H7 (cell line): ENCODE measurements around the gene ATXN7L3. TPM values are rescaled to one million over a fixed set of nuclear protein-coding genes. Genes with fewer than 3 reads are reported as not detected.
A peak's percentile ranks its signal among the peaks of the same experiment; 100 is the strongest.

Experiments
- DNase-seq: peaks from one replicate; pipeline ENCODE4 v3.0.0; 2012
- H3K27me3 ChIP-seq: 2 replicates; pipeline ENCODE4 v1.6.0; 2011; ENCODE audit warnings: mild to moderate bottlenecking, low read length; ENCODE audit not compliant: control insufficient read depth, insufficient read depth
- H3K36me3 ChIP-seq: replicated peaks from 2 replicates; pipeline ENCODE4 v1.5.1; 2011; ENCODE audit warnings: low read length; ENCODE audit not compliant: control insufficient read depth, insufficient read depth
- H3K4me3 ChIP-seq: 2 replicates; pipeline ENCODE4 v1.5.1; 2011; ENCODE audit warnings: low read depth, mild to moderate bottlenecking, control low read depth, low read length, moderate library complexity; ENCODE audit not compliant: insufficient read depth
- total RNA-seq: library from RNA; depleted of rRNA; stranded (reverse); fragments of >200 nt; shearing (Covaris generic); gene quantifications from 2 replicates; pipeline ENCODE4 v1.2.3, GENCODE V29; 2014

ATXN7L3 gene
- total RNA-seq, 1 experiment from 2014 or later: 83.4 TPM

DNA sequence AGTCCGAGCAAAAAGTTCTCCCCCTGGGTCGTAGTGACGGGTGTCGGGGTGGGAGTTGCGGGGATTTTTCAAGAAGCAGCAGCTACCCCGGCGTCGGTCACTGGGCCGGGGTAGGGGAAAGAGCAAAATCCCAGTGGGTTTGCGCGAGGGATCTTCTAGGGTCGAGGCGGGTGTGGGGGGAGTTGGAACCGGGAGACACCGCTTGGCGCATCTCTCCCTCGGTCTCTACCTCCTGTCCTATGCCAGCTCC, 22.1 kb upstream of the ATXN7L3 start:
- peak overlapping the region; percentile 89 for H3K4me3 ChIP-seq
- DNase-seq: no peak
- H3K27me3 ChIP-seq: no peaks in the 10 kb centered on the region
- H3K36me3 ChIP-seq: peaks cover 2% of the 10 kb centered on the region; the same call in 1 of the 2 replicates

DNA sequence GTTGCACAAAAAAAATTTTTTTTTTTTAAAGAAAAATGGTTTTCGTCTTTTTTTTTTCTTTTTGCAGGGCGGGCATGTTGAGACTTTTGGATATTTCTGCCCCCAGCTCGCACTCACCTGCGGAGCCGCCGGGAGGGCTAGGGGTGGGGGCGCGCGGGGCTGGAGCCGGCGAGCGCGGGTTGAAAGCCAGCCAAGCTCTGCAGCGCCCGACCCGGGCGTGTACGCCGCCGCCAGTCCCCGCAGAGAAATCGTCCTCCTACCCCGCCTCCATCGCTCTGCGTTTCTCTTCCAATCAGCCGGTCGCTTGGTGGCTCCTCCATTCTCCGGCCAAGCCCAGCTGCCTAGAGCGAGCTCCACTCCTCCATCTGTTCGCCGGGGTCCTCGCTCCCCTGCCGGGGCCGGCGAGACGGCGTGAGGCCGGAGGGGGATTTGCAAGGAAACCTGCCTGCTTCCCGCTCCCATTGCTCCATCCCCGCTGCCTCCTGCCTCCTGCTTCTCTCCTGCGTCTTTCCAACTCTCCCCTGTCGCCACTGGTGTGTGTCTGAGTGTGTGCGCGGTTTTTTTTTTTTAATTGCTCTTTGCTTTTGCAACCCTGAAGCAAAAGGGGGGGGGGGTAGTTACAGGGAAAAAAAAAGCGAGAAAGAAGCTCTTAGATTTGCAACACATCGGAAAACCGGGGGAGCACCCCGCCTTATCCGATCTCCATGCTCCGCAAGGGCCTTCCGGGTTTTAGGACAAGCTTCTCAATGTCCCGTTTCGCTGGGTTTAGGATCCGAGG, 21.6 kb upstream of the ATXN7L3 start:
- Histone ChIP-seq H3K36me3 (peaks cover 7% of the 10 kb centered on the region), H3K27me3 (no peaks in the 10 kb centered on the region)

DNA sequence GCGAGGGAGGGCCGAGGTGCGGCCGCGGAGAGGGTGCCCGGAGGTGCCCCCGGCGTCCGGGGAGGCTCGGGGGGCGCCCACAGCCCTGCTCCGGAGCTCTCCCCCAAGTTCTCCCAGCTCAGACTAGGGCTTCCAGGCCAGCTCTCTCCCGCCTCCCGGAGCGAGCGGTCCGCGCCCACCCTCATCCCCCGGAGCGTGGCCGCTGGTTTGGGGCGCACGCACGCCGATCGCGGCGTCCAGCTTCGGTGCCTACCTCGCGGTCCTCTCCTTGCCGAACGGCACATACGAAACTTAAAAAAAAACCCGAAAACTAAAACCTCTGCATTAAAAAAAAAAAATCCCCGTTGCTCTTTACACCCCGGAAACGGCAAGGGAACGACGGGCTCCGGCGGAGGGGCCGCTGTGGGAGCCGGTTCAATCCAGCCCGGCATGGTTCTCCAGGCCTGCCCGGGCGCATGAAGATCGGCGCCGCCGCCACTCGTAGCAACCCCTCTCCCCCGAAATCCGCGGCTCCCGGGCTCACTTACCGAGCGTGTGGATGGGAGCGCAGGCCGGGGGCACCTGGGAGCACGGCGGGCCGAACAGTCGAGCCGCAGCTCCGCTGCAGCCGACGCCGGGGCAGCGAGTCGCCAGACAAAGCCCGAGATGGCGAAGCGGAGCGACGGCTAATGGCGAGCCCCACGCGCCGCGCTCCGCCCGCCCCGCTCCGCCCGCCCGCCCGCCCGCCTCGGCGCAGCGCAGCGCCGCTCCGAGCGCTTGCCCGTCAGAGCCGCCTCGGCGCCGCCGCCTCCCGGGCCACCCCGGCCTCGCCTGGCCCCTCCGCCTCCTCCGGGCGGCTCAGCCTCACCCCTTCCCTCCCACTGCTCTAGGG, 20.8 kb upstream of the ATXN7L3 start:
- H3K27me3 ChIP-seq: no peaks in the 10 kb centered on the region
- peaks cover 16% of the 10 kb centered on the region for H3K36me3 ChIP-seq
- H3K4me3 ChIP-seq: peak overlapping the region; percentile 89
- peak; percentile 85 for DNase-seq

More for the DNA sequence above, 21.6 kb upstream of the ATXN7L3 start:
- peak overlapping the region; percentile 89 for H3K4me3 ChIP-seq
- DNase-seq: peak; percentile 92

DNA sequence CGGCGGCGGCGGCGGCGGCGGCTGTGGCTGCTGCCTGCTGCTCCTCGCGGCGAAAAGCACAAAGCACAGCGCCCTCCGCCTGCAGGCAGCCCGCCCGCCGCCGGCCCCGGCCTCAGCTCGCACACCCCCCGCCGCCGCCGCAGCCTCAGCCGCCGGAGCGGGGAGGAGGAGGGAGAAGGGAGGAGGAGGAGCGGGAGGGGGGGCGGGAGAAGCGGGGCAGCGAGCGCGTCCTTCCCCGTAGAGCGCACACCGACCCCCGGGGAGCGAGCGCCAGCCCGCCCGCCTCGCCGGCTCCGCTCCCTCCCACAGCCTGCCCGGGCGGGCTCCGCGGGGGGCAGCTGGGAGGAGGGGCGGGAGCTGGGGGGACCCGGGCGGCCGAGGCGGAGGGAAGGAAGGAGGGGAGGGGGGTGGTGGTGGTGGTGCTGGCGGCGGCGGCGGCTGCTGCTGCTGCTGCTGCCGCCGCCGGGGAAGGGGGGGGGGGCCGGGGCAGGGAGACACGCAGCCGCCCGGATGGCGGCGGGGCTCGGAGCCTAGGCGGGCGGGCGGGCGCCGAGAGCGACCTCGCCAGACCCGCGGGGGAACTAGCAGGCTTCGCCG, 20.0 kb upstream of the ATXN7L3 start, which contains the start of gene UBTF:
Gene UBTF (minus strand): TSS at position 60 of the 597 bp plus-strand sequence. CDS start 1,446 bp downstream, outside the sequence.
- DNase-seq: peak; percentile 93
- peaks cover 22% of the 10 kb centered on the region for H3K36me3 ChIP-seq
- H3K27me3 ChIP-seq: no peaks in the 10 kb centered on the region
- H3K4me3 ChIP-seq: peak within 1 kb of the TSS; percentile 89

DNA sequence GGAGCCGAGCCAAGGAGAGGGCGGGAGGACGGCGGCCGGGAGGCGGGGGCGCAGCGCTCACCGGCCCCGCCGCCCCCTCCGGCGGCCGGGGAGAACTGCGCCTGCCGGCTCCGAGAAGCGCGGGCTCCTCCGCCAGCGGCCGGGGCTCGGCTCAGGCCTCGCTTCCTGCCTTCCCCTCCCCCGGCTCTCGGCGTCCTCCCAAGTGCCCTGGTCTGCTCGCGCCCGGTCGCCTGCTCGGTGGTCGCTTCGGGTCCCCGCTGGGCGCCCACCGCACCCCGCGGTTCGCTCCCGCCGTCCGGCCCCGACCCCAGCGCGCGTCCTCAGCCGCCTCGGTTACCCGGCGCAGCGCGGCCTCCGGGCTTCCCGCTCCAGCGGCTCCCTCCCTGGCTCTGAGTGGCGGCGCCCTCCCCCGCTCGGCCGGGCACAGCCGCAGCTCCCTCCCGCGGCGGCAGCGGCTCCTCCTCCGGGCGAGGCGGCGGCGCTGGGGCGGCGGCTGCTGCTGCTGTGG, 19.5 kb upstream of the ATXN7L3 start:
- Histone ChIP-seq H3K36me3 (peaks cover 27% of the 10 kb centered on the region), H3K4me3 (peak overlapping the region; percentile 89), H3K27me3 (no peaks in the 10 kb centered on the region)
- DNase-seq: peak; percentile 93

DNA sequence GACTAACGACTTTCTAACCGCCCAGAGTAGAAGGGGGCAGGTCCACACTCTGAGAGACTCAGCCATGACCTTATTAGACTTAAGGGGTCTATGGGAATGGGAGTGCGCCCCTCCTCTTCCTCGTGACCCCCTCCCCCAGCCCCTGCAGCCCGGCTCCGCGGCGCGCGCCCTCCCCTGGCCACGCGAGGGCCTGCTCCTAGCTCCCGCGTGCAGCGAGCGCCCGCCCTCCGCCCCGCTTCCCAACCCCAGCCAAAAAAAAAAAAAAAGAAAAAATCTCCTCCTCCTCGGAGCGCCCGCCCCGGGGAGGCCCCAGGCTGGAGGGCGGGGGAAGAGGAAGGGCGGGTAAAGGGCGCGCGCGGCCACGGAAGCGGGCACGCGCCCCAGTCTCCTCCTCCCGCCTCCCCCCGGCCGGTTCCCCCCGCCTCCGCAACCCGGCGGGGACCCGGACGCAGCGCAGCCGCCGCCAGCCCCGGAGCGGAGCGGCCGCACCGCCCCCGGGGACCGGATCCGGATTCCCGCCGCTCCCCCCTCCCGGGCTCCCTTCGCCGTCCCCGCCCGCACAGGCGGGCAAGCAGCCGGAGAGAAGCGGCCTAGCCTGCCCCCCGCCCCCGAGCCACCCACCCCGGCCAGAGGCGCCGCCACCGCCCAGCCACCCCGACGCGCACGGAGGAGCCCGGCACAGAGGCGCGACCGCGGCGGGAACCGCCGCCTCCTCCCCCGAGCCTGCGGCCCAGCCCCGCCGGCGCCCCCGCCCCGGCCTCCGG, 18.8 kb upstream of the ATXN7L3 start:
- Histone ChIP-seq H3K27me3 (no peaks in the 10 kb centered on the region), H3K36me3 (peaks cover 28% of the 10 kb centered on the region), H3K4me3 (peak overlapping the region; percentile 89)
- DNase-seq: peak; percentile 98

DNA sequence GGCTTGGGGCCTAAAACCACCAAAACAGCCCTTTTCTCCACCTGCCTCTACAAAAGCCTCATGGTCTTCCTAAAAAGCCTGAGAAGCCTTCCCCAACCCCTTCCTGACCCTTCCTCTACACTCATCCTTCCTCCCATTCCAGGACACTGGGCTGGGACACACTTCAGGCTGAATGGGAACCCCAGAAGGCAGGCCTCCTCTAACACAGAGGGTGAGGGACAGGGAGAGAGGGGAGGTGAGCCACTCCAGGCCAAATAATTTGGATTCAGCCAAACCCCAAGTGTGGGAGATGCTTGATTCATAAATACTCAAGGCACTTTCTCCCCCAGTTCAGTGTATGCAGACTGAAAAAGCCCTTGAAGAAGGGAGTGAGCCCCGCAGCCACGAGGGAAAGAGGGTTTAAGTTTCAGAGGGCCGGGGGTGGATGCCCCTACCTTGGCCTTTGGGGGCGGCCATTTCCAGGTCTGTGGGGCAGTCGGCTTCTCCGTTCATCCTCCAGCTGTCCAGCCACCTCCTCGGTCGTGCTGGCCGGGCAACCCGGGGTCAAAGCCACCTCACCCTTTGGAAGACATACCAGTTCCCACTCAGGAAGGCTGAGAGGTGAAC, 18.2 kb upstream of the ATXN7L3 start:
- DNase-seq: no peak
- Histone ChIP-seq H3K27me3 (no peaks in the 10 kb centered on the region), H3K36me3 (peaks cover 29% of the 10 kb centered on the region), H3K4me3 (peak overlapping the region; percentile 62)

DNA sequence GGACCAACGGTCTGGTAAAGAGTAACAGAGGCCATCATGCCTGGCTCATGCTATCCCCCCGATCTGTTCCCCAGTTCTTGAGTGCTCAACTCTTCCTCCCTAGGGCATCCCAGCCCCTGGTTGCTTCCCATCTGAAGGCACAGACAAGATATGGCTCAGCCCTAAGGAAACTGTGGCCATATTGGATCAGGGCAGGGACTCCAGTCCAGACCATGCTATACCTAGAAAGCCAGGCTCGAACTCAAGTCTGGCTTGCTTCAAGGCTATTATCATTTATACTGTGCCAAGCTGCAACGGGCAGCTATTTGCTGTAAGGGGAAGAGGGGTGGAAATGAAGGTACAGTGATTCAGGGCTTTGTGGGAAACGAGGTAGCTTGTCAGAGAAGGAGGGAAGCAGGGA, 17.0 kb upstream of the ATXN7L3 start:
- DNase-seq: no peak
- no peak overlapping the region for H3K4me3 ChIP-seq
- peaks cover 29% of the 10 kb centered on the region for H3K36me3 ChIP-seq
- H3K27me3 ChIP-seq: no peaks in the 10 kb centered on the region

DNA sequence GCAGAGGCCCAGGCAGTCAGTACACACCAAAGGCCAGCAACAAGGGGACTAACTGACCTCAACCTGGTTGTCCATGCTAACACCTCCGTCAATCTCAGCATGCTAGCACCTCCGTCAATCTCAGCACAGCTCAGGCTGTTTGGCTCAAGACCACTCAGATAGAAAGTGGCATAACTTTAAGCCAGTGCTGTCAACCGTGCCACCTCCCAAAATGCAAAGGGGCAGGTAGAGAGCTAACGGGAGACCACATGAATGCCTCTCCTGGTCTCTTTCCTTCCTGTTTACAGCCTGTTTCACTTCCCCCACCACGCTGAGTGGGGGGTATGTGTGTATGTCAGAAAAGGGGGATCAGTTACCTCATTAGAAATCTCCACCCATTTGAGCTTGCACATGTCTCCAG, 16.5 kb upstream of the ATXN7L3 start:
- DNase-seq: no peak
- Histone ChIP-seq H3K4me3 (no peak overlapping the region), H3K36me3 (peaks cover 32% of the 10 kb centered on the region), H3K27me3 (no peaks in the 10 kb centered on the region)

DNA sequence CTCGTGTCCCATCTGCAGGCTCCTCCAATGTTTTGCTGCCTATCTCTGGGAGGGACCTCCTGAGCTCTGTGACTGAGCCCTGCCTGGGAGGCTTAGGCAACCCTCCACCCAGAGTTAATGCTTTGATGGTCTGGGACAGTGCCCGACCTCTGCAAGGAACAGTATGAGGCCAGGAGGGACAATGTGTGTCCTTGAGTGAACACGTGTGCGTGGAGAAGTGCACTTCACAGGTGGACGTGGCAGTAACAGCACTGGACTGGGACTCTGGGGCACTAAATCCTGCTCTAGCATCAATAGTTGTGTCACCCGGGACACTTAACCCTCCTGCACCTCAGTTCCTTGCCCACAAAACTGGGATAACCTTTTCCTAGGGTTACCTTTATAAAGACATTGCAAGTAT, 15.2 kb upstream of the ATXN7L3 start:
- Histone ChIP-seq H3K36me3 (peaks cover 35% of the 10 kb centered on the region), H3K4me3 (no peak overlapping the region), H3K27me3 (no peaks in the 10 kb centered on the region)
- no peak for DNase-seq

DNA sequence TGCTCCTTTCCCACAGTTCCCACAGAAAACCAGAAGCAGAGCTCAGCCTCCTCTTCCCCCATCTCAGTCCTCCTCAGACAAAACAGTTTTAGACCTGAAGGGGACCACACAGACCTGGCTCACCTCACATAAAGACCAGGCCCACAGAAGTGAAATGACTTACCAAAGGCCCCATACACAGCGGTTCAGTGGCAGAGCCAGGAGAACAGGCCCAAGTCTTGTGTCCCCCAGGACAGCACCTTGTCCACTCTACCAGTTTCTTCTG, 14.5 kb upstream of the ATXN7L3 start:
- Histone ChIP-seq H3K36me3 (peaks cover 41% of the 10 kb centered on the region), H3K27me3 (no peaks in the 10 kb centered on the region), H3K4me3 (no peak overlapping the region)
- no peak for DNase-seq

DNA sequence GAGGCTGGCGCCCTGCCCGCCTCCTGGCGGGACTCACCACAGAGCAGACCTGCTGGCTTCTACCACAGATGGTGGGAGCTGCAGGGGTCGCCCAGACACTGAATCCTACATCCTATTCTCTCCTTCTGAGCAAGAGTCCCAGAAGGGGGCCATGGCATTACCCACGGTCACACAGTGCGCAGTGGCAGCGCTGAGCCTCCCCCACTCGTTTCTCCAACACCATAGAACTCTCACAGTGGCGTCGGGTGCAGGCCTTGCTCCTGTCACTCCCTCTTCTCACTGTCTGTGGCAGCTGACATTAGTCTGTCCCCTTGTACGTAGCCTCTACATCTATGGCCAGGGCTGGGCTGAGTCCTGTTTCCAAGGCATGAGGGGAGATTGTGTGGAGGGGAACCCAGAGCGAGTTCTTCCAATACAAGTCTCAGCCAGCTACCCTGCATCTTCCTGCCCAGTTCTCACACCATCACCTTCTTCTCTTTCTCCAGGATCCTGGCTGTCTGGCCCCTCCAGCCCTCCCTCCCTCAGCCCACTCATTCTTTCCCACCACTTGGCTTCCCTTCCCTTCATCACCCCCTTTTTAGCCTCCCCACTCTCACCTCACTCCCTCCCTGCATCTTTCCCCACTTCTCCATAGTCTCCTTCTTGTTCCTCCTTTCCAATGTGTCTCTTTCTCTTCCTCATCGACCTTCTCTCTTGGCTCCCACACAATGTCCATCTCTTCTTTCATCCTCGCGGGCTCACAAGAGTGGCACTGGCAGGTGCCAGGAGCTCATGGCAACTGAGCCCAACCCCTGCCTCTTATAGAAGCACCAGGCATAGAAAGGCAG, 13.9 kb upstream of the ATXN7L3 start:
- Histone ChIP-seq H3K4me3 (no peak overlapping the region), H3K27me3 (no peaks in the 10 kb centered on the region), H3K36me3 (peaks cover 46% of the 10 kb centered on the region)
- DNase-seq: no peak
